Kidney epithelial cell (primary cell): Measurements from ENCODE around the gene MYH8. TPM values are rescaled to one million over a fixed set of nuclear protein-coding genes. Genes with fewer than 3 reads are reported as not detected.

Experiments
- DNase-seq: peaks from one replicate; pipeline ENCODE4 v3.0.0-alpha.2; 2010; ENCODE audit warnings: low read depth
- H3K27me3 ChIP-seq: 2 replicates; pipeline ENCODE4 v1.6.0; 2011; ENCODE audit warnings: low read length; ENCODE audit not compliant: control insufficient read depth, insufficient read depth
- H3K36me3 ChIP-seq: 2 replicates; pipeline ENCODE4 v1.5.1; 2011; ENCODE audit warnings: low read length; ENCODE audit not compliant: control insufficient read depth, insufficient read depth
- H3K4me3 ChIP-seq: 2 replicates; pipeline ENCODE4 v1.5.1; 2011; ENCODE audit warnings: low read depth, mild to moderate bottlenecking, control low read depth, low read length
- CTCF ChIP-seq: IDR thresholded peaks from 2 replicates; pipeline ENCODE4 v1.5.1; 2011; ENCODE audit warnings: mild to moderate bottlenecking, moderate library complexity, low read length, control low read depth, inconsistent platforms; ENCODE audit not compliant: insufficient read depth, poor library complexity, severe bottlenecking
- total RNA-seq: library from RNA; depleted of rRNA; stranded (reverse); fragments of >200 nt; gene quantifications from 2 replicates; pipeline ENCODE4 v1.2.3, GENCODE V29; 2015

The MYH8 gene
- total RNA-seq, 1 donor from 2014 or later = not detected

GRCh38 chr17:10447026-10447931 lies 25.5 kb upstream of the MYH8 start:
- no peak for DNase-seq
- H3K27me3 ChIP-seq = no peaks in the 10 kb centered on the region
- no peak overlapping the region for H3K4me3 ChIP-seq
- H3K36me3 ChIP-seq = no peaks in the 10 kb centered on the region
- TF ChIP-seq CTCF = no peak

DNA sequence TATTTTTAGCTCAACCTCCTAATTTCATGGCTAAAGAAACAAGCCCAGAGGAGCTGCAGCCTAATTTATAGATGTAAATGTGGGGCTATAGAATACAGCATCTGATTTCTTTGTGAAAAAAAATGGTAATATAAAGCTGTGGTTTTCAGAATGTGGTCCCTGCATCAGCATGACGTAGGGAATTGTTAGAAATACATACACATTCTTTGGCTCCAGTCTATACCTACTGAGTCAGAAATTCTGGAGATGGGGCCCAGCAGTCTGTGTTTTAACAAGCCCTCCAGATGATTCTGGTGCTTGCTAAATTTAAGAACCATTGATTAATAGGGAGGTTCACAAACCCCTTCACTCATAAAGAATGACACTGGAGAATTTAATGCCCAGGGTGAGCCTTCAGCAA lies 18.1 kb upstream of the MYH8 start:
- no peak overlapping the region for H3K4me3 ChIP-seq
- no peak for DNase-seq

GRCh38 chr17:10435096-10435495 lies 13.3 kb upstream of the MYH8 start:
- Histone ChIP-seq H3K27me3 (no peaks in the 10 kb centered on the region), H3K4me3 (no peak overlapping the region), H3K36me3 (no peaks in the 10 kb centered on the region)
- DNase-seq = no peak
- TF ChIP-seq CTCF = no peak

More for the DNA sequence above, 18.1 kb upstream of the MYH8 start:
- TF ChIP-seq CTCF = no peak
- no peaks in the 10 kb centered on the region for H3K27me3 ChIP-seq
- H3K36me3 ChIP-seq = no peaks in the 10 kb centered on the region

DNA sequence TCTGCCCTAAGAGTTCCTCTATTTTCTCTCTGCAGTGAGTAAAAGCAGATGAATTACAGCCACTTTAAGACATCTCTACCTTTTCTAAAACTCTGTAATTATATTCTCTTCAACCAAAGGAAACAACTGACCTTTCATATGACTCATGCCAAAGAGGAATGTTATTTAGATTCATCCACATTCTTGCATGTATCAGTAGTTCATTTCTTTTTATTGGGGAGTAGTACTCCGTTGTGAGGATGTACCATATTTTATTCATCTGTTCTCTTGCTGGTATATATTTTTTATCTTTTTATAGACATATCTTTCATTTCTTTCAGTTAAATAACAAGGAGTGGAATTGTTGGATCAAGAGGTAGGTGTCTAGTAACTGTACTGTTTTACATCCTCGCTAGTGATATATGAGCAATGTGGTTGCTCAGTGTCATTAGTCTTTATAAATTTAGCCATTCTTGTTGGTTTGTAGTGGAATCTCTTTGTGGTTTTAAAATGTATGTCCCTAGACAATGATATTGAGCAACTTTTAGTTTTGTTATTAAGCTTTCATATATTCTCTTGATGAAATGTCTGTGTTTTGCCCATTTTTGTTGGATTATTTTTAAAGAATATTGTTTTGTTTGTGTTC lies 7.8 kb upstream of the MYH8 start:
- Histone ChIP-seq H3K36me3 (no peaks in the 10 kb centered on the region), H3K4me3 (no peak overlapping the region), H3K27me3 (no peaks in the 10 kb centered on the region)
- no peak for DNase-seq
- TF ChIP-seq CTCF = no peak

DNA sequence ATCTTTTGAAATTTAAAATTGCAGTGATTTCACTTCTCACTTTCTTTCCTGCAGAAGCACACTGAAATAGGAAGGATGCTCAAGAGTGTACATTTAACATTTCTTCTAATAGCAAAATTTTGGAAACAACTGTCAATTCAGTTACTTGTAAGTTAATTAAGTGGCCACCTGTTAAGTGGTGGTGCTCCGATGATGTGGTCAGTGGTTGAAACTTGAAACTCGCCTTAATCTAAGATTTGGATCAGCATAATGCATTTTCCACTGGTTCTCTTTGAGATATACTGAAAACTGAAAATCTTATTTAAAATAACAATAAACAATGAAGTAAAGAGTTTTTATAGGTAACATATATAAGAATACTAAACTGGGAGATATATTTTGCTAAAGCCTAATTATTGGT lies 7.0 kb upstream of the MYH8 start:
- DNase-seq = no peak
- Histone ChIP-seq H3K36me3 (no peaks in the 10 kb centered on the region), H3K4me3 (no peak overlapping the region), H3K27me3 (no peaks in the 10 kb centered on the region)
- TF ChIP-seq CTCF = no peak
